Measurements from ENCODE around the gene STOML1. TPM values are rescaled to one million over a fixed set of nuclear protein-coding genes. Genes with fewer than 3 reads are reported as not detected.

The STOML1 gene
- total and polyA plus RNA-seq, 8 donors: 5.2 to 13.2 (median 9.2) TPM

DNA sequence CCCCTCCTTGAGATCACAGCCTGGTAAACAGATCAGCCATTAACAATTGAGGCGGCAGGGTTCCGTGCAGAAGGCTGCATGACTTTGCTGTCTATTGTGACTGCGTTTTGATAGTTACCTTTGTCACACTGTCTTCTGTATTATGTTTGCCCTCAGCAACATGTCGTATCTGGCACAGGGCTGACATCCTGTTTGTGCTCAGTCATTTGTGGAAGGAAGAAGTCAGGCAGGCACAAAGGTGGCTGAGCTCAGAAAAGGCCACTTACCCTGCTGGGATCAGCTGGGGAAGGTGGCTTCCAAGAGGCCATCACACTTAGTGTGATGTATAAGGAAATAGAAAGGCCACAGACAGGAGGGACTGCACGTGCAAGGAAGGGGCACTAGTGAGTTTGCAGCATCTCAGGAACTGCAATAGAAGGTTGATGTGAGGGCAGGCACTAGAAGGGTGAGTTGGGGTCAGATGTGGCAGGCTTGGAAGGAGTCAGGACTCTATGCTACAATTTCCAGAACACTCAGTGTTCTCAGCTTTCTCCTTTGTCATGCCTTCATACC, 15.8 kb upstream of the STOML1 start:
- FAIRE-seq (no peak), DNase-seq (no peak), ATAC-seq (no peak)
- Histone ChIP-seq H3K4me3 (no peak overlapping the region), H3K27ac (no peak overlapping the region), H3K4me1 (peaks cover 0 to 11% (median 0%) of the 10 kb centered on the region in 3 donors), H3K36me3 (no peaks in the 10 kb centered on the region), H3K9me3 (no peaks in the 10 kb centered on the region), H3K27me3 (no peaks in the 10 kb centered on the region)
- TF ChIP-seq, protein P1, sequence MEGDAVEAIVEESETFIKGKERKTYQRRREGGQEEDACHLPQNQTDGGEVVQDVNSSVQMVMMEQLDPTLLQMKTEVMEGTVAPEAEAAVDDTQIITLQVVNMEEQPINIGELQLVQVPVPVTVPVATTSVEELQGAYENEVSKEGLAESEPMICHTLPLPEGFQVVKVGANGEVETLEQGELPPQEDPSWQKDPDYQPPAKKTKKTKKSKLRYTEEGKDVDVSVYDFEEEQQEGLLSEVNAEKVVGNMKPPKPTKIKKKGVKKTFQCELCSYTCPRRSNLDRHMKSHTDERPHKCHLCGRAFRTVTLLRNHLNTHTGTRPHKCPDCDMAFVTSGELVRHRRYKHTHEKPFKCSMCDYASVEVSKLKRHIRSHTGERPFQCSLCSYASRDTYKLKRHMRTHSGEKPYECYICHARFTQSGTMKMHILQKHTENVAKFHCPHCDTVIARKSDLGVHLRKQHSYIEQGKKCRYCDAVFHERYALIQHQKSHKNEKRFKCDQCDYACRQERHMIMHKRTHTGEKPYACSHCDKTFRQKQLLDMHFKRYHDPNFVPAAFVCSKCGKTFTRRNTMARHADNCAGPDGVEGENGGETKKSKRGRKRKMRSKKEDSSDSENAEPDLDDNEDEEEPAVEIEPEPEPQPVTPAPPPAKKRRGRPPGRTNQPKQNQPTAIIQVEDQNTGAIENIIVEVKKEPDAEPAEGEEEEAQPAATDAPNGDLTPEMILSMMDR (IDR thresholded peaks at IDR 0.05): no peak
- 84% methylated on average over 5 of the region's 5 CpGs for WGBS, 2 donors
- intact Hi-C loops (cut with DNase I): no loop called here

DNA sequence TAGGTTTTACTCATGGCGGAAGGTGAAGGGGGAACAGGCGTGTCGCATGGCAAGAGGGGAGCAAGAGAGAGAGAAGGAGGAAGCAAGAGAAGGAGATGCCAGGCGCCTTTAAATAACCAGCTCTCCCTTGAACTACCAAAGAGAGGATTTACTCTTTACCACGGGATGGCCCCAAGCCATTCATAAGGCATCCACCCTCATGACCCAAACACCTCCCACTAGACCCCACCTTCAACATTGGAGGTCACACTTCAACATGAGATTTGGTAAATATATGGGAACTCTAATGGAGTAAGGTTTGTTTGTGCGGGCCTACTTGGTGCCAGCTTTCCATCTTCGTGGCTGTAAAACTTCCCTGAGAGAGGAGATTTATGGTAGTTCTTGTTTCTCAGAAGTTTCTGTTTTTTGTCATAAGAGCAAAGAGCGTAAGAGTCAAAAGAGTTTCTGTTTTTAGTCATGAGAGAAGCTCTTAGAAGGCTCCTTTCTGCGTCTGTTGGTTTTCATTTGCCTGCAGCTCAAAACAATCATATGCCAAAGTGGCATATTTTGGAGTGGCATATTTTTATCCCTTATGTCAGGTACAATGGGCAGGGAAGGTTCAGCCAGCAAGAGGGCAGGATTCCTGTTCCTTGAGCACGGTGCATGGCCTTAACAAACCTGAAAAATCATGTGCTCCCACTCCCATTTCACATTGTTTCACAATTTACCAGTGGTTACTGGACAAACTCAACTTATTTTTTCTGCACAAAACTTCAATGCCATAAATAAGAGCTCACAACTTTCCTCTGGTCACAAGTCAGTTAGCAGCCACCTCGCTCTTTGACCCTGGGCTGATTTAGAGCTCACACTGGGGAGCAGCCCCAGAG, 14.9 kb upstream of the STOML1 start:
- no peak overlapping the region for H3K4me3 ChIP-seq
- intact Hi-C loops (cut with DNase I): no loop called here
- WGBS, 2 donors: 86 to 89% methylated on average over 11 of the region's 11 CpGs
- H3K4me1 ChIP-seq: peaks cover 0 to 11% (median 0%) of the 10 kb centered on the region in 3 donors
- no peaks in the 10 kb centered on the region for H3K36me3 ChIP-seq
- H3K9me3 ChIP-seq: no peaks in the 10 kb centered on the region
- no peaks in the 10 kb centered on the region for H3K27me3 ChIP-seq
- DNase-seq (no peak), ATAC-seq (no peak), FAIRE-seq (no peak)
- TF ChIP-seq, protein P1 (IDR thresholded peaks at IDR 0.05): no peak
- H3K27ac ChIP-seq: no peak overlapping the region

DNA sequence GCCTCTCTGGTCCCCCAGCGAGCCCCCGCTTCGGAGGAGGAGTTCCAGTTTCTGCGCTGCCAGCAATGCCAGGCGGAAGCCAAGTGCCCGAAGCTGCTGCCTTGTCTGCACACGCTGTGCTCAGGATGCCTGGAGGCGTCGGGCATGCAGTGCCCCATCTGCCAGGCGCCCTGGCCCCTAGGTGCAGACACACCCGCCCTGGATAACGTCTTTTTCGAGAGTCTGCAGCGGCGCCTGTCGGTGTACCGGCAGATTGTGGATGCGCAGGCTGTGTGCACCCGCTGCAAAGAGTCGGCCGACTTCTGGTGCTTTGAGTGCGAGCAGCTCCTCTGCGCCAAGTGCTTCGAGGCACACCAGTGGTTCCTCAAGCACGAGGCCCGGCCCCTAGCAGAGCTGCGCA, 5.9 kb upstream of the STOML1 start:
- DNase-seq (no peak), ATAC-seq (no peak), FAIRE-seq (no peak)
- no peak overlapping the region for H3K27ac ChIP-seq
- no peak overlapping the region for H3K4me3 ChIP-seq
- no peaks in the 10 kb centered on the region for H3K9me3 ChIP-seq
- no peaks in the 10 kb centered on the region for H3K27me3 ChIP-seq
- no peaks in the 10 kb centered on the region for H3K36me3 ChIP-seq
- WGBS, 2 donors: 91 to 94% methylated on average over 27 of the region's 27 CpGs
- TF ChIP-seq, protein P1 (IDR thresholded peaks at IDR 0.05): no peak
- intact Hi-C loops (cut with DNase I): no loop called here
- H3K4me1 ChIP-seq: peaks cover 0 to 21% (median 9%) of the 10 kb centered on the region in 3 donors

DNA sequence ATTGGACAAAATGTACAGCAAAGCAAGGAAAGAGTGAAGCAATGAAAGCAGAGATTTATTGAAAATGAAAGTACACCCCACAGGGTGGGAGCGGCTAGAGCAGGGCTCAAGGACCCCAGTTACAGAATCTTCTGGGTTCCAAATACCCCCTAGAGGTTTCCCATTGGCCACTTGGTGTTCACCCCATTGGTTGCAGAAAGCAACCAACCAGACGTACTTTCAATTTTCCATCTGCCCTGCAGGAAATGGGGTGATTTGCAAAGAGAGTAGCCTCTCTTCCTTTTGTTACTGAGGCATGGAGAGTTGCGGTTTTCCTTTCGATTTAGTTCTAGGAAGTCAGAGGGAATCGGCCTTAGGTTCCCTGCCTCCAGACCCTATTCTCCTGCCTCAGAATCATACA, 4.8 kb upstream of the STOML1 start:
- TF ChIP-seq, protein P1 (IDR thresholded peaks at IDR 0.05): no peak
- no peaks in the 10 kb centered on the region for H3K27me3 ChIP-seq
- DNase-seq (no peak), ATAC-seq (no peak), FAIRE-seq (no peak)
- H3K36me3 ChIP-seq: no peaks in the 10 kb centered on the region
- 73 to 77% methylated on average over 5 of the region's 5 CpGs for WGBS, 2 donors
- peak overlapping the region in 2 of 4 donors; percentile 0 to 78 for H3K4me3 ChIP-seq
- H3K4me1 ChIP-seq: peaks cover 5 to 27% (median 9%) of the 10 kb centered on the region in 3 donors
- H3K9me3 ChIP-seq: no peaks in the 10 kb centered on the region
- intact Hi-C loops (cut with DNase I): no loop called here
- peak overlapping the region in 1 of 4 donors; percentile 18 for H3K27ac ChIP-seq

DNA sequence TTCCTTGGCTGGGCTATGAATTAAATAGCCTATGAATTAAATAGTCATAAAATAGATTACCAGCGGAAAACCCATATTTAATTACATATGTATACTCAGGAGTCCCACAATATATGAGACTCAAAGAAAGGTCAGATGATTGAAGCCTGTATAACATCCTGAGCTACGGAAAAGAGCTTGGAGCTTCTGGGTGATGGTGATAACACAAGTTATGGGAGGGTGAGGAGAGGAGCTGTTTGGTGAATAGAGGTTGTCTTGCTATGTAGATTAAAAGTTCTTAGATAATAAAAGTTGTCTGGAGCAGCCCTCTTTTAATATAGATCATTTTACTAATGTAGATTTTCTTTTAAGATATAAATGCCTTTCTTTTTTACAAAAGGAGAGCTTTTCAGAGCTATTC, 4.2 kb upstream of the STOML1 start:
- Histone ChIP-seq H3K27me3 (no peaks in the 10 kb centered on the region), H3K9me3 (no peaks in the 10 kb centered on the region), H3K4me3 (peak overlapping the region in 1 of 4 donors; percentile 78), H3K36me3 (no peaks in the 10 kb centered on the region), H3K27ac (no peak overlapping the region), H3K4me1 (peaks cover 5 to 30% (median 9%) of the 10 kb centered on the region in 3 donors)
- intact Hi-C loops (cut with DNase I): no loop called here
- TF ChIP-seq, protein P1 (IDR thresholded peaks at IDR 0.05): no peak
- FAIRE-seq: no peak
- ATAC-seq: no peak
- 70 to 73% methylated on average over 2 of the region's 2 CpGs for WGBS, 2 donors
- DNase-seq: no peak

Data from pancreas (tissue), 10 donors.